ENCODE results near the gene GGCX. TPM values are rescaled to one million over a fixed set of nuclear protein-coding genes. Genes with fewer than 3 reads are reported as not detected.
A peak's percentile ranks its signal among the peaks of the same experiment; 100 is the strongest.
"Not testable (repeated sequence)": the region's sequence is repeated elsewhere in the genome, so short reads cannot be mapped to it uniquely, and the experiment has no call there.

GGCX gene
- total RNA-seq (2014; rRNA removed; shearing (Covaris generic)) = 21.2 and 56.2 TPM in 2 replicates

DNA sequence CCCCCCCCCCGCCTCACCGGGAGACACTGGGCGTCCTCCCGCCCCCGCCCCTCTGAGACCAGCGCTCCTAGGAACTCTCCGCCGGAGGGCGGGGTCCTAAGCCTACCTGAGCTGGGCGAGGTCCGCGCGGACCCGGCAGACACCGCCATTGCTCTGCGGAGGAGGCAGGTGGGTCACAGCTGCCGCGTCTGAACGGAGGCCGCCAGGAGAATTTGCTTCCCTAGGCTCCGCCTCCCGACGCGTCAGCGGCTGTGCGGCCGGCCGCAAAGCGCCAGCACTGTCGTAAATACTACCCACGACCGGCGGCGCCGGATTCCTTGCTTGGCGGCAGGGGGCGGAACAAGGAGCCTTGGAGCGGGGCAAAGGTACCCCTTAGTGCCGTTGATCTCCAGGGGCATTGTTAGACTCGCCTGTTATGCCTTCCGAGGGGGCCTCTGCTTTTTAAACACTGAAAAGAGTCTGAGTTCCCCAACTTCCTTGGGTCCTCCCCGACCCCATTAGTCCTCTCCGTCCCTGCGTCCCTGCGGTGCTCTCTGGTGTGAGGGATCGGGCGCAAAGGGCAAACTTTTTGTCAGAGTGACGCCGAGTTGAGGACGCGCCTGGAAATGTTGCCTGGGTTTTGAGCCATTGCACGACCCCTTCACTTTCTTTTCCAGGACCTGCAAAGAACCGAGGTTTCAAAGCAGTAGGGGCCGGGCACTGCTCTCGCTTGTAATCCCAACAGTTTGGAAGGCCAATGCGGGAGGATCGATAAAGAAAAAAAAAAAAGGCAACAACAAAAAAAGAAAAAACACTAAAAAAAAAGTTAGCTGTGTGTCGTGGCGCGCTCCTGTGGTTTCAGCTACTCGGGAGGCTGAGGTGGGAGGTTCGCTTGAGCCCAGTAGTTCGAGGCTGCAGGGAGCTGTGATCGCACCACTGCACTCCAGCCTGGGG, at the start of gene GGCX:
Gene GGCX, minus strand, starts transcription at position 214 of the 933 bp plus-strand sequence. Its CDS starts 65 bp downstream, at position 149.
- peak; percentile 89 for DNase-seq (ENCODE audit: low read depth)

DNA sequence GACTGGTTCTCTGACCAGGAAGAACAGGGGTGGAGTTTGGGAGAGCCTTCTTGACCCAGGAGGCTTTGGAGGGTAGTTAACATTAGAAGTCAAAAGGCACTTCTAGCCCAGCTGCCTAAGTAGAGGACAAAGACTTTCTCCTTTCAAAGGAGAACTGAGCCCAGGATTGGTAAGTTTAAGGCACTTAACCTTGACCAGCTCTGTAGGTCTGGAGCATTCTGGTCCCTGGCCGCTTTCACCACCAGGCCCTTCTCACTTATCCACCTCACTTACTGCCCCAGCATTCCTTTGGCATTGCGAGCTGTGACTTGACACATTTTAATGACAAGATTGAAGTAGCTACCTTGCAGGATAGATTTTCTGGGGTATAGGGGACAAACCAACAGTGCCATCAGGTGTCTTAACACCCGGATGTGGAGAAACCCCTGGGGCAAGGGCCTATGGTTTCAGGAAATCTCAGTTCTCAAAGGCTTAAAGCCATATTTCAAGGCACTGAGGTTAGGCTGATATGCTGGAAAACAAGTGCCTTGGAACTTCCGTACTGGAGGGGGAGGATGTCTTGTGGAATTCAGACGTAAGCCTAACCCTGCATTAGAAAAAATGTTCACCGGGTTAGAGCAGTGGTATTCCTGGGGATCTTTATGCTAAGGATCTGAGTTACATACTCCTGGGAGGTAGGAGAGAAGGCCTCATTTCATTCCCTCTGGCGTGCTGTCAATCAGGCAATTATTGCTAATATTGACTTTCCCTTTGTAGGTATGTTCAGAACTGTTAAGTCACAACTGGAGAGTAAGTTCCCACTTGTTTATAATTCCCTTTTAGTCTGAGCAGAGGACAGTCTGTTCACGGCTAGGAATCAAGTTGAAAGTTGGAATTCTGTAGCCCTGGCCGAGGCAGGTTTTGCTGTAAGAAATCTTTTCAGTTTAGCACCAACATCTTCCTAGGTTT, 46.2 kb upstream of the GGCX start:
- no peak for DNase-seq (ENCODE audit: low read depth)

GRCh38 chr2:85606116-85606455, 44.8 kb upstream of the GGCX start:
- no peak for DNase-seq (ENCODE audit: low read depth)

DNA sequence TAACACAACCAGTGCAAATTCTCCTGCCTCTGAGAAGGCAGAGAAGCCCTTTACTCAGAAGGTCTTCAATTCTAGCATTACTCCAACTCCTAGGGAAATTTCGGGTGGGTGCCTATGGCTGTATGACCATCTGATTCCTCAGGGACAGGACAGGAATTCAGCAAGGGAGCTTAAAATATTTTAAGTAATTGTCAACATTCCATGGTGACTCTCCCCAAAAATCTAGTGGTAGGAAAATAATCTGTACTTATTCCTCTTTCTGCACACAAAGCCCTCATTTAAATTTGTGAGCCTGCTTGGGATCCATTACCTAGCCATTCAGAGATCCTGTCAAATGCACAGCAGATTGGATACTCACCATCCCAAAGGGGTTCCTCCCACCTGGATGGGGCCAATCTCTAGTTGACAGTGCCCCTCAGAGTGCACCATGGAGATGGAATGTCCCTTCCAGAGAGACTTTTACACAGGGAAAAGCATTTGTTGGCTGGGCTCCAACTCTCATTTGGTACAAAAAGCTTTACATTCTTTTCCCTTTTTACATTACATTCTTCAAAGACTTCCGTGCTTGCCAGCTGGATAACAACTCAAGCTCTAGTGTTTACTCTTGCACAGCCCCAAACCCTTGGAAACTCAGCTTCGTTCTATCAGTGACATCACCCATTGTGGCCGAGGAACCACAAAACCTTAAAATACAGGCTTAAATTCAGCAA, 44.3 kb upstream of the GGCX start:
- DNase-seq (ENCODE audit: low read depth) = peak; percentile 46

DNA sequence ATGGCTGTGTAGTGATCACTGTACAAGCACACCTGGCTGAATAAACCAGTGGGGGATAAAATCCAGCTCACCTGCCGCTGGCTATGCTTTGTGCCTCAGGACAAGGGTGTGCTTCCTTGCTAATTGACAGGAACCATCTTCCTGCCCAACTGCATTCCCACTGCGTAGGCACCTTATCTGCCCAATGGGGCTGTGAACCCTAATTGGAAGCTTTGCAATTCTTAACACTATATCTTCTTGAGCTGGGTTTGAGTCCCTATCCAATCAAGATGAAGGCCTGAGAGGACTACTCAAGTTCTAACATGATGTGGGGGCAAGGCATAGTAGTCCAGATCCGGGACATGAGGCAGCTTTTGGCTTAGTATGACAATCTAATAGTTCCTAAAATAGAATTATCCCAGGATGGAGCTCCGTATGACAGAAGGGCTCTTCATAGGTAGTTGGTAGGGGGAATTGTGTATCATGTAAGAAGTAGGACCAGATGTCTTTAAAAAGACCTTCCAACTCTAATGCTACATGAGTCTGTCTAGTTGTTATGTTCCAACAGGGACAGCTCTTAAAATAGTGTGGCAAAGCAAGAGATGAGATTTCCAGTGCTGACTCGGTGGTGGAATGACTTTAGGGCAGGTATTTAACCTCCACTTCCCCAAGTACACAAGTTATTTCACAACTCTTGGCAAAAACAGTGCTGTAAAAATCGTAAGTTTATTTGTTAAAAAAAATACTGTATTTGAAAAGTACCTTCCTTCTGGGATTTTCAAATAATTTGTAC, 43.5 kb upstream of the GGCX start:
- no peak for DNase-seq (ENCODE audit: low read depth)

GRCh38 chr2:85604133-85604444, 42.8 kb upstream of the GGCX start:
- DNase-seq (ENCODE audit: low read depth) = not testable (repeated sequence)

- DNase-seq (ENCODE audit: low read depth) = peak; percentile 90
These were observed 41.4 kb upstream of the GGCX start, which contains the start of gene TMEM150A for GRCh38 chr2:85602476-85603234. TMEM150A (minus strand) TSS chr2:85602698; CDS start chr2:85601948, 750 bp downstream.

- peak; percentile 47 for DNase-seq (ENCODE audit: low read depth)
These were observed 40.6 kb upstream of the GGCX start for GRCh38 chr2:85601771-85602475.

- DNase-seq (ENCODE audit: low read depth) = no peak
These were observed 39.9 kb upstream of the GGCX start for GRCh38 chr2:85600951-85601770.

GRCh38 chr2:85600235-85600575, 38.9 kb upstream of the GGCX start:
- DNase-seq (ENCODE audit: low read depth) = no peak

- DNase-seq (ENCODE audit: low read depth) = no peak
These were observed 38.4 kb upstream of the GGCX start for GRCh38 chr2:85599468-85600234.

DNA sequence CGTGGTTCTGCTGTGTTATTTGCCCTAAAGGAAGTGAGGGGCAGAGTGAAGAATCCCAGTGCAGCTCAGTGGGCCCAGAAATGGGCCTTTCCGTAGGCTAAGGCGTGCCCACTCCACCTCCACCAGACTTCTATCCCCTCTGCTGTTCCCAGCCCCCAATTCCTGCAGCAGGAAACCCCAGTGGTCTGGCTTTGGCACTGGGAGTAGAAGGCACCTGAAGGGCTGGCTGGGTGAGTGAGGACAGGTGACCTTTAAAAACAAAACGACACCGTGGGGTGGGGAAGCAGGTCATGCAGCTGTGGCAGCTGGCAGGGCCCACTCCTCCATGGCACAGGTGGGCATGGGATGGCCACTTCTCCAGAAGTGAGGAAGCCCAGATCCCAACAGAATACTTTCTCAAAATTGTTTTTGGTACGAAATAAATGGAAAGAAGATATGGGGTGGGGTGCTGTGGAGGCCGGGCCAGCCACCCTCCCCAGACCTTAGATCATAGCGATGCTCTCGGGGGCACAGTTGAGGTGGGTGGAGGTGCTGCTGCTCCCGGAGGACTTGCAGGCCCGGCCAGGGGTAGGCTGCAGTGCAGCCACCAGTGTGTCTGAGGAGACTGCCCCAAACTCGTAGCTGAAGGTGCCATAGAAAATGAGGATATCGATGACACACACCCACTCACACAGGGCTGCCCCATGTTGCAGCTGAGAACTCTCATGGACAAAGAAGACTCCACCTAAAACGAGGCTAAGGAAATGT, 37.5 kb upstream of the GGCX start:
- DNase-seq (ENCODE audit: low read depth) = no peak

- DNase-seq (ENCODE audit: low read depth) = no peak
These were observed 35.9 kb upstream of the GGCX start for GRCh38 chr2:85597241-85597640.

- no peak for DNase-seq (ENCODE audit: low read depth)
These were observed 35.3 kb upstream of the GGCX start for GRCh38 chr2:85596486-85597143.

DNA sequence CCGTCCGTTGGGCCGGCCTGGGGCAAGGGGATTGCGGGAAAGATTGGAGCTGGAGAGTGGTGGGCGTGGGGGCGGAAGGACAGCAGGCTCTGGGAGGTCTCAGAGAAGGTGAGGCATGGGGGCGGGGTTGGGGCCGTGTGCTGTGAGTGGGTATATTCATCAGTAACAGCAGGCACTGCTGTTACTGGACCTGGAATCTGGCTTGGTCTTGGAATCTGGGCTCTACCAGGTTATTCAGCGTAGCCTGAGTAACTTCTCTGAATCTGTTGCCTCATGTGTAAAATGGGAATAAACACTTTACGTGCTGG, 34.7 kb upstream of the GGCX start:
- DNase-seq (ENCODE audit: low read depth) = no peak

DNA sequence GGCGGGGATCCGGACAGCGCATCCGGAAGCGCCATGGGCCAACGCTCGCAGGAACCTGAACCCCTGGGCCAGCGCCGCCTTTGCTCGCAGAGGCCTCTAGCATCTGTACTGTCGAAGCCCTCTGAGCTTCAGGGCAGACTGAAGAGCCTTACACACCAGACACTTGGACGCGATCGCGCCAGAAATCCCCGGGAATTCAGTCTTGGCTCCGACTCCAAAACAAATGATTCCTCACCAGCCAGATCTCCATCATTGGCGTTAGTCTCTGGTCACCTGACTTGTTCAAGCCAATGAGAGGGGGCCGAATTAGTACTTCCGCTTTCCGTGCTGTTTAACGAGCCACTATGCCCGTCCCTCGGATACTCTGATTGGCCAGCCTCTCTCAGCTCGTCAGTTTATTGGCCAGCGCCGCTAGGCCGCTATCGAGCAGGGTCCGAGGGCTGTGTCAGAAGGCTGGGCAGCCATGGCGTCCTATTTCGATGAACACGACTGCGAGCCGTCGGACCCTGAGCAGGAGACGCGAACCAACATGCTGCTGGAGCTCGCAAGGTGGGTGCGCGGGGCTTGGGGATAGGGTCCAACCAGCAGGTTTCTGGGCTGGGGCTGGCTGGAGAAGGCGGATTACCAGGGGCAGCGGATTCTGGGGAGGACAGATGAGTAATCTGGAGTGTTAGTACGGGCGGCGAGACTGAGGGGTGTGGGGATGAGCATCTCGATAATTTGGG, 34.2 kb upstream of the GGCX start, which contains the start of gene RNF181:
Gene RNF181, plus strand, starts transcription at position 445 of the 725 bp plus-strand sequence. Its CDS starts 19 bp downstream, at position 464.
- DNase-seq (ENCODE audit: low read depth) = peak; percentile 98

Data from M059J (cell line).